Kidney epithelial cell (primary cell): ENCODE results near the gene KDM3B. TPM values are rescaled to one million over a fixed set of nuclear protein-coding genes. Genes with fewer than 3 reads are reported as not detected.
A peak's percentile ranks its signal among the peaks of the same experiment; 100 is the strongest.

ENCODE experiments used
- DNase-seq: peaks from one replicate; pipeline ENCODE4 v3.0.0-alpha.2; 2010; ENCODE audit warnings: low read depth
- H3K27me3 ChIP-seq: 2 replicates; pipeline ENCODE4 v1.6.0; 2011; ENCODE audit warnings: low read length; ENCODE audit not compliant: control insufficient read depth, insufficient read depth
- H3K36me3 ChIP-seq: 2 replicates; pipeline ENCODE4 v1.5.1; 2011; ENCODE audit warnings: low read length; ENCODE audit not compliant: control insufficient read depth, insufficient read depth
- H3K4me3 ChIP-seq: 2 replicates; pipeline ENCODE4 v1.5.1; 2011; ENCODE audit warnings: low read depth, mild to moderate bottlenecking, control low read depth, low read length
- CTCF ChIP-seq: IDR thresholded peaks from 2 replicates; pipeline ENCODE4 v1.5.1; 2011; ENCODE audit warnings: mild to moderate bottlenecking, moderate library complexity, low read length, control low read depth, inconsistent platforms; ENCODE audit not compliant: insufficient read depth, poor library complexity, severe bottlenecking
- total RNA-seq: library from RNA; depleted of rRNA; stranded (reverse); fragments of >200 nt; gene quantifications from 2 replicates; pipeline ENCODE4 v1.2.3, GENCODE V29; 2015

The KDM3B gene
- total RNA-seq, 1 donor from 2014 or later: 44.3 TPM

GRCh38 chr5:138448481-138449398 lies 96.3 kb downstream of the KDM3B start:
- Histone ChIP-seq H3K36me3 (no peaks in the 10 kb centered on the region), H3K4me3 (no peak overlapping the region), H3K27me3 (no peaks in the 10 kb centered on the region)
- DNase-seq: no peak
- no peak for TF ChIP-seq CTCF

- no peaks in the 10 kb centered on the region for H3K36me3 ChIP-seq
- H3K27me3 ChIP-seq: no peaks in the 10 kb centered on the region
- TF ChIP-seq CTCF: peak; percentile 93
- no peak for DNase-seq
- H3K4me3 ChIP-seq: no peak overlapping the region
These were observed 97.2 kb downstream of the KDM3B start for GRCh38 chr5:138449501-138450239.

- no peak for DNase-seq
- no peaks in the 10 kb centered on the region for H3K36me3 ChIP-seq
- H3K4me3 ChIP-seq: no peak overlapping the region
- no peaks in the 10 kb centered on the region for H3K27me3 ChIP-seq
- no peak for TF ChIP-seq CTCF
These were observed 98.5 kb downstream of the KDM3B start for GRCh38 chr5:138450971-138451370.

- DNase-seq: no peak
These were observed 100.2 kb downstream of the KDM3B start for GRCh38 chr5:138452720-138453119.

GRCh38 chr5:138453590-138453989 lies 101.1 kb downstream of the KDM3B start:
- no peak for TF ChIP-seq CTCF
- DNase-seq: no peak
- Histone ChIP-seq H3K27me3 (no peaks in the 10 kb centered on the region), H3K4me3 (no peak overlapping the region), H3K36me3 (no peaks in the 10 kb centered on the region)

More at GRCh38 chr5:138452720-138453119, 100.2 kb downstream of the KDM3B start:
- no peaks in the 10 kb centered on the region for H3K36me3 ChIP-seq
- H3K27me3 ChIP-seq: no peaks in the 10 kb centered on the region
- no peak for TF ChIP-seq CTCF
- H3K4me3 ChIP-seq: no peak overlapping the region
